Esophagus muscularis mucosa (tissue), 3 donors: ENCODE measurements around the gene HS2ST1.

Source experiments
- POLR2A ChIP-seq: fragments of 450-650 bp; IDR thresholded peaks from one replicate; pipeline ENCODE4 v1.6.1; 2017; ENCODE audit warnings: antibody characterized with exemption, moderate library complexity, mild to moderate bottlenecking, low read depth
- POLR2AphosphoS5 ChIP-seq, 2 donors: sonication (generic); formaldehyde crosslinking; IDR thresholded peaks; one replicate each; pipeline ENCODE4 v1.6.1; 2017; ENCODE audit warnings: antibody characterized with exemption in 2 of 2
- TF ChIP-seq, protein P1 (sequence below), 3 experiments: fragments of 200-600 bp in 2 of 3; fragments of 450-650 bp in 1 of 3; sonication (generic) in 2 of 3; IDR thresholded peaks; one replicate each; pipeline ENCODE4 v1.5.1; 2017 to 2019; ENCODE audit warnings: antibody characterized with exemption in 3 of 3, mild to moderate bottlenecking in 2 of 3, moderate library complexity in 1 of 3

DNA sequence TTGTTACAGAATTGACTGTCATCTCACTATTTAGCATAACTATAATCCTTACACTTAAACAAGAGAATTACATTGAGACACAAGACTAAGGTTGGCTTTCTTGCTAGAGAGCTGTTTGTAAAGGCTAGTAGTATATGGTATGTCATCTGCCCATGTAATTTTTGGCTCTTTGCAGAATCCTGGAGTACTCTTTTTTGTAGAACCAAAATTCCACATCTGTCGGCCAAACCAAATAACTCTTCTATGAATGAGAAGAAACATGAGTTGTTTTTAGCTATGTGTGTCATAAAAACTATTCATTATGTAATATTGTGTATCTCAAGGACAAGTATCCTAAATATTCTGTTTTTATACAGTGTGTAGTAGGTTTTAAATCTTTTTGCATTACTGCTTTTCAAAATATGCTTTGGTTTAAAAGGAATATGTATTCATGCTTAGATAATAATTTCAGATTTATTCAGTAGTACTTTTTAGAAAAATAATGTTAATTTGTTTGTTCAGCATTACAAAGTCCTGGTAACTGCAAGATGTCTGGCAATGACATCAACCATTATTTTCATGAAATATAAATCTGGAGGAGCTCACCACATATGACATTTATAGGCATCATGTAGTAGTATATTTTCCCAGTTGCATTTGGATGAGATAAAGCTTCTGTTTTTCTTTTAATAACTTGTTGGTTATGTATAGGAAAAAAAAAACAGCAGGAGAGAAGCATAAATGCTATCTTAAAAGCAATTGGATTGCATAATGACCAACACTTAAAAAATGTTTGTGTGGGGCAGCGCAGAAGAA lies 159.8 kb downstream of the HS2ST1 start:
- TF ChIP-seq, protein P1, sequence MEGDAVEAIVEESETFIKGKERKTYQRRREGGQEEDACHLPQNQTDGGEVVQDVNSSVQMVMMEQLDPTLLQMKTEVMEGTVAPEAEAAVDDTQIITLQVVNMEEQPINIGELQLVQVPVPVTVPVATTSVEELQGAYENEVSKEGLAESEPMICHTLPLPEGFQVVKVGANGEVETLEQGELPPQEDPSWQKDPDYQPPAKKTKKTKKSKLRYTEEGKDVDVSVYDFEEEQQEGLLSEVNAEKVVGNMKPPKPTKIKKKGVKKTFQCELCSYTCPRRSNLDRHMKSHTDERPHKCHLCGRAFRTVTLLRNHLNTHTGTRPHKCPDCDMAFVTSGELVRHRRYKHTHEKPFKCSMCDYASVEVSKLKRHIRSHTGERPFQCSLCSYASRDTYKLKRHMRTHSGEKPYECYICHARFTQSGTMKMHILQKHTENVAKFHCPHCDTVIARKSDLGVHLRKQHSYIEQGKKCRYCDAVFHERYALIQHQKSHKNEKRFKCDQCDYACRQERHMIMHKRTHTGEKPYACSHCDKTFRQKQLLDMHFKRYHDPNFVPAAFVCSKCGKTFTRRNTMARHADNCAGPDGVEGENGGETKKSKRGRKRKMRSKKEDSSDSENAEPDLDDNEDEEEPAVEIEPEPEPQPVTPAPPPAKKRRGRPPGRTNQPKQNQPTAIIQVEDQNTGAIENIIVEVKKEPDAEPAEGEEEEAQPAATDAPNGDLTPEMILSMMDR (IDR thresholded peaks at IDR 0.05), result no peak
- TF ChIP-seq POLR2AphosphoS5 (IDR thresholded peaks at IDR 0.05) (no peak), POLR2A (no peak)
